HG03575 (cell line): ENCODE results near the gene EYA2.

Experiments used
- ATAC-seq: cut with Tn5 transposase; IDR thresholded peaks from one replicate; pipeline ENCODE4 v1.9.1; 2021; ENCODE audit not compliant: unreplicated experiment, insufficient number of reproducible peaks, low FRiP score; ENCODE audit errors: extremely low read depth

The EYA2 gene

DNA sequence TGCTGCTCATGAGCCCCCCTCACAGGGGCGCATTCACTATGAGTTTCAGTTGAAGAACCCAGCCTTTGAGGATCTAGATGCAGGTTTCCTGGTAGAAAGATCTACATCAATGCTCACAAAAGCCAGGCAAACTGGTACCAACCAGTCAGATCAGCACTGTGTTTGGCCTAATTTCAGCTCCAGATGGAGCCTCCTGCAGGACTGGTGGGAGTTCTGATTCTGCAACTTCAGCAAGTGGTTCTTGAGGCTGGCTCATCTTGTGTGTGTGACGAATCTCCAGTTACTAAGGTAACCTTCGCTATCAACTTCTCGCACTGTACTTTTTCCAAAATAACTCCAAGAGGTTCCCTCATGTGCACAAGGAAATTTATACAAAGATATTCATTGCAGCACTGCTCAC lies 343.1 kb downstream of the EYA2 start:
- no peak for ATAC-seq
